Neuronal stem cell (in vitro differentiated cells): ENCODE measurements around the gene RPS6KA5.

Experiments
- DNase-seq: peaks from one replicate; pipeline ENCODE4 v3.0.0-alpha.2; 2013; ENCODE audit warnings: low spot score
- H2AFZ ChIP-seq: one replicate; pipeline ENCODE4 v1.6.1; 2013; ENCODE audit warnings: mild to moderate bottlenecking, low read length, inconsistent platforms
- H2AK5ac ChIP-seq: 2 replicates; pipeline ENCODE4 v1.6.1; 2013; ENCODE audit warnings: low read depth, mild to moderate bottlenecking, inconsistent platforms, low read length, moderate library complexity, mixed read lengths
- H2BK120ac ChIP-seq: 2 replicates; pipeline ENCODE4 v1.6.1; 2013; ENCODE audit warnings: low read depth, mild to moderate bottlenecking, inconsistent platforms, low read length, moderate library complexity, mixed read lengths
- H2BK12ac ChIP-seq: one replicate; pipeline ENCODE4 v1.6.1; 2013; ENCODE audit warnings: low read length, inconsistent platforms
- H2BK15ac ChIP-seq: 2 replicates; pipeline ENCODE4 v1.6.1; 2013; ENCODE audit warnings: mild to moderate bottlenecking, low read length, inconsistent platforms, mixed read lengths
- H2BK5ac ChIP-seq: one replicate; pipeline ENCODE4 v1.6.1; 2013; ENCODE audit warnings: inconsistent platforms, mild to moderate bottlenecking, low read length, moderate library complexity
- H3K14ac ChIP-seq: one replicate; pipeline ENCODE4 v1.6.1; 2013; ENCODE audit warnings: low read length, inconsistent platforms
- H3K18ac ChIP-seq: 2 replicates; pipeline ENCODE4 v1.6.1; 2013; ENCODE audit warnings: low read length, inconsistent platforms
- H3K23ac ChIP-seq: 2 replicates; pipeline ENCODE4 v1.6.1; 2013; ENCODE audit warnings: low read depth, mild to moderate bottlenecking, mixed read lengths, low read length, inconsistent platforms; ENCODE audit not compliant: poor library complexity
- H3K27ac ChIP-seq: replicated peaks from 3 replicates; pipeline ENCODE4 v1.5.1; 2013; ENCODE audit warnings: low read length, inconsistent platforms
- H3K27me3 ChIP-seq, 3 experiments: 2 replicates each; pipeline ENCODE4 v1.6.1; 2013; ENCODE audit warnings: low read length in 3 of 3, mild to moderate bottlenecking in 2 of 3, inconsistent platforms in 1 of 3, low read depth in 1 of 3, mixed read lengths in 1 of 3, moderate library complexity in 1 of 3; ENCODE audit not compliant: control insufficient read depth in 3 of 3, insufficient read depth in 3 of 3
- H3K36me3 ChIP-seq, 2 donors: replicated peaks in 1 of 2; 2 replicates each; pipeline ENCODE4 v1.6.1; 2013; ENCODE audit warnings: low read length in 2 of 2; ENCODE audit not compliant: control insufficient read depth in 2 of 2, insufficient read depth in 2 of 2
- H3K4ac ChIP-seq: 2 replicates; pipeline ENCODE4 v1.6.1; 2013; ENCODE audit warnings: inconsistent platforms, mild to moderate bottlenecking, low read length, moderate library complexity
- H3K4me1 ChIP-seq, 2 donors: 1 replicate in 1 of 2; 2 replicates in 1 of 2; pipeline ENCODE4 v1.6.1; 2013; ENCODE audit warnings: low read length in 2 of 2, low read depth in 1 of 2; ENCODE audit not compliant: control insufficient read depth in 2 of 2, insufficient read depth in 1 of 2
- H3K4me2 ChIP-seq: one replicate; pipeline ENCODE4 v1.6.1; 2013; ENCODE audit warnings: mild to moderate bottlenecking, low read length, inconsistent platforms; ENCODE audit not compliant: insufficient read depth, poor library complexity, severe bottlenecking
- H3K4me3 ChIP-seq, 2 donors: 2 replicates each; pipeline ENCODE4 v1.5.1; 2013; ENCODE audit warnings: low read length in 2 of 2, mild to moderate bottlenecking in 2 of 2, inconsistent platforms in 1 of 2, moderate library complexity in 1 of 2
- H3K79me1 ChIP-seq: one replicate; pipeline ENCODE4 v1.6.1; 2013; ENCODE audit warnings: low read depth, mild to moderate bottlenecking, inconsistent platforms, low read length, moderate library complexity
- H3K9ac ChIP-seq: one replicate; pipeline ENCODE4 v1.6.1; 2013; ENCODE audit warnings: mild to moderate bottlenecking, low read depth, low read length, inconsistent platforms; ENCODE audit not compliant: poor library complexity
- H3K9me3 ChIP-seq, 2 donors: replicated peaks in 1 of 2; 2 replicates each; pipeline versions ENCODE3 to v1.6.1; 2013; ENCODE audit warnings: low read length in 2 of 2, mild to moderate bottlenecking in 2 of 2, inconsistent platforms in 1 of 2, low read depth in 1 of 2, mixed read lengths in 1 of 2, moderate library complexity in 1 of 2; ENCODE audit not compliant: control insufficient read depth in 2 of 2, insufficient read depth in 1 of 2
- H4K8ac ChIP-seq: one replicate; pipeline ENCODE4 v1.6.1; 2013; ENCODE audit warnings: low read depth, mild to moderate bottlenecking, inconsistent platforms, low read length, moderate library complexity
- H4K91ac ChIP-seq: one replicate; pipeline ENCODE4 v1.6.1; 2013; ENCODE audit warnings: low read length, low read depth, mild to moderate bottlenecking, inconsistent platforms; ENCODE audit not compliant: poor library complexity
- WGBS, 2 donors: extraction: QIAGEN DNeasy Blood & Tissue Kit; methylation state at CpG; one replicate each; pipeline ENCODE4 v1.1.7; 2013; ENCODE audit warnings: missing lambda C conversion rate in 2 of 2, mixed read lengths in 1 of 2; ENCODE audit not compliant: insufficient read length in 2 of 2, insufficient replicate concordance in 1 of 2; ENCODE audit errors: extremely low coverage in 2 of 2; 5-methylcytosine and 5-hydroxymethylcytosine counted together

RPS6KA5 gene

DNA sequence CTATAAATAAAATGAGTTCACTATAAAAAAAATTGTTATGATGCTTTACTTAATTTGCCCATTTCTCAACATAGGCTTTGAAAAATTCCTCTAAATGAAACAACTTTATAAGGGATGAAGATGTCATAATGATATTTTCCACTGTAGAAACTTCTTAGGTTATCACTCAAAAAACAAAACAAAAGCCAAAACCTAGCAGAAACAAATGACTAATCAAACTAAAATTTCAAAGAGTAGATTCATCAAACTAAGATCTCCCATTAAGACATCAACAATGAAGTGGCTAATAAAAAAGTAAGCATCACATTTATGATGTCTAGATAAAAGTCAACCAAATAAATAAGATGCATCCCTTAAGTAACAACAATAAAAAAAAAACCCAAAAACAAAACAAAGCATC is 207.3 kb downstream of the RPS6KA5 start:
- Histone ChIP-seq H3K36me3 (no peaks in the 10 kb centered on the region), H3K79me1 (no peaks in the 10 kb centered on the region), H2AFZ (no peak overlapping the region), H3K4me3 (no peak overlapping the region), H4K91ac (no peak overlapping the region), H2BK12ac (no peak overlapping the region), H3K9ac (no peak overlapping the region), H3K9me3 (no peaks in the 10 kb centered on the region), H3K27ac (no peak overlapping the region), H3K18ac (no peak overlapping the region), H2BK15ac (no peak overlapping the region), H2BK120ac (no peak overlapping the region), H3K23ac (no peak overlapping the region), H3K4me1 (peaks cover 2 to 4% of the 10 kb centered on the region in 2 donors), H3K27me3 (no peaks in the 10 kb centered on the region), H3K4me2 (no peak overlapping the region), H4K8ac (no peak overlapping the region), H3K14ac (no peak overlapping the region), H3K4ac (no peak overlapping the region), H2BK5ac (no peak overlapping the region), H2AK5ac (no peak overlapping the region)
- DNase-seq: no peak

DNA sequence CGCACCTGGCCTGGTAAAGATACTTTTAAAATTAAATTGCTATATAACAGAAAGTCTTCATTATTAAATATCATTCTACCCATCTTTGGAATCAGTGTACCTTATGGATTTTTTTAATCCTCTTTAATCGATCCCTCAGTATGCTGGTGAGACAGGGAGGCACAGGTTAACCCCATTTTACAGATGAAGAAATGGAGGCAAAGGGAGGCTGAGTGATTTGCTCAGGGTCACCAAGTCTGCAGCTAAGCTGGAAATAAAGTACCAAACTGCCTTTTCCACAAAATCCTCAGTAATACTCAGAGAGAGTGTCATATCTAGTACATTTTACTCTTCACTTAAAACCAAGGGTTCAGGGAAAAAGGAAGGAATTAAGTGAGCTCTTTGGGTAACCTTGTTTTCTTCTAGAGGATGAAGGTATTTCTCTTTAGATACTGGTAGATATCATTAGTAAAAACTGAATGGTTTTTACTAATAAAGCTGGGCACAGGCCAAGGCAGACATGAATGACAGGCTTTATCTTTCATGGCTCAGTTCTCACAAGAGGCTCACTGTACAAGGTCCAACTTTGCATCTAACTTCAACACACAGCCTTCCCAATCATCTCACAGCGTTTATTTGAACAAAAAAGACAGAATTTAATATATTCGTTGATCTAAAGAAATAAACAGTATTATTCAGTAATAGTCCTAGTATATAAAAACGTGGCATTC is 209.0 kb downstream of the RPS6KA5 start:
- Histone ChIP-seq H2BK15ac (no peak overlapping the region), H3K27me3 (no peaks in the 10 kb centered on the region), H3K9ac (no peak overlapping the region), H4K8ac (no peak overlapping the region), H2BK12ac (no peak overlapping the region), H3K14ac (no peak overlapping the region), H3K4me3 (no peak overlapping the region), H3K27ac (no peak overlapping the region), H4K91ac (no peak overlapping the region), H3K79me1 (no peaks in the 10 kb centered on the region), H3K23ac (no peak overlapping the region), H2AFZ (no peak overlapping the region), H2BK120ac (no peak overlapping the region), H3K4ac (no peak overlapping the region), H3K9me3 (no peaks in the 10 kb centered on the region), H3K4me2 (no peak overlapping the region), H3K36me3 (no peaks in the 10 kb centered on the region), H2BK5ac (no peak overlapping the region), H2AK5ac (no peak overlapping the region), H3K18ac (no peak overlapping the region), H3K4me1 (peaks cover 2 to 4% of the 10 kb centered on the region in 2 donors)
- no CpG with 5 or more reads among the region's 5 CpGs for WGBS, 2 donors
- no peak for DNase-seq

DNA sequence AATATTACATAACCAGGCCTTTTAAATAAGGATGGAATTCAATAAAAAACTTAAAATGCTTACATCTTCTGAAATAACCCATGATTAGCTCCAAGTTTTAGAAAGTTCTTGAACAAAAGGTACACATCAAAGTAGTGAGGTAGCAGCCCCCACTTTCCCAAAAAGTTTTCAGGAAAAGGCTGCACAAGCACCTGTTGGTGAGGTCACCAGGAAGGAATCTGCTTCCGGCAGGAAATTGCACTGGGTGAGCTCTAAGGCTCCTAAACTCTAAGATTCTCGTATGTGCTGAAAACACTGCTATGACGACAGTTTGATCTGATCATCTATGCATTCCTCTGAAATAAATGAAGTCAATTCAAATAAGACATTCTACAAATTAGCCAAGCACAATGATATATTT is 210.0 kb downstream of the RPS6KA5 start:
- Histone ChIP-seq H3K4ac (no peak overlapping the region), H2BK15ac (no peak overlapping the region), H3K9ac (no peak overlapping the region), H4K91ac (no peak overlapping the region), H3K36me3 (no peaks in the 10 kb centered on the region), H3K4me1 (peaks cover 2 to 4% of the 10 kb centered on the region in 2 donors), H3K23ac (no peak overlapping the region), H3K4me3 (no peak overlapping the region), H2BK5ac (no peak overlapping the region), H4K8ac (no peak overlapping the region), H3K27me3 (no peaks in the 10 kb centered on the region), H3K18ac (no peak overlapping the region), H3K4me2 (no peak overlapping the region), H2BK120ac (no peak overlapping the region), H2AFZ (no peak overlapping the region), H3K79me1 (no peaks in the 10 kb centered on the region), H2BK12ac (no peak overlapping the region), H3K27ac (no peak overlapping the region), H3K9me3 (no peaks in the 10 kb centered on the region), H2AK5ac (no peak overlapping the region), H3K14ac (no peak overlapping the region)
- DNase-seq: no peak
- no CpG with 5 or more reads among the region's 3 CpGs for WGBS, 2 donors

DNA sequence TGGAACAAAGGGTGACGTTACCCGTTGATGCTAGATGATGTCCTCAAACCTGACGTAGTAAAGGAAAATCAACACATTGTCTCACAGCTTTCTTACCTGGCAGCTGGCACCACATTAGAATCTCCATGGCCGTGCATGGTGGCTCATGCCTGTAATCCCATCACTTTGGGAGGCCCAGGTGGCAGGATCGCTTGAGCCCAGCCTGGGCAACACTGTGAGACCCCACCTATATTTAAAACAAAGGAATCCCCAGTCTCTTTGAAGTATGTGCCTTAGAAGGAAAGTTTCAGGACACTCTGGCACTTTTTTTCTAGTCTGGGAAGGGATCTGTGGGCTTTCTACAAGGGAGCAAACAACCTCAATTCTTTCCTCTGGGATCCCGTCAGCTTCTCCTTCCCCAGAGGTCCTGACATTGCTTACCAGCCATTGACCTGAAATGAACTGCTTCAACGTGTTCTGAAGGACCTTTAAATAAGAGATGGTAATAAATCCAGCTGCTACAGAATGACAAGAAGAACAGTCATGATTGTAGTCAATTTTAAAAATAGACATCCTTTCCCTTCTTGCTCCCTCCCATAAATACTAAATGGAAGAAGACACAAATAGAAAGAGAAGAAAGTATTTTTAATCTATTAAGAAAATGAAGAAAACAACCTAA is 210.5 kb downstream of the RPS6KA5 start:
- Histone ChIP-seq H3K4ac (no peak overlapping the region), H2BK12ac (no peak overlapping the region), H3K27me3 (no peaks in the 10 kb centered on the region), H3K36me3 (no peaks in the 10 kb centered on the region), H3K9me3 (no peaks in the 10 kb centered on the region), H2AK5ac (no peak overlapping the region), H4K8ac (no peak overlapping the region), H3K9ac (no peak overlapping the region), H3K4me1 (peaks cover 2 to 4% of the 10 kb centered on the region in 2 donors), H2AFZ (no peak overlapping the region), H2BK15ac (no peak overlapping the region), H3K79me1 (no peaks in the 10 kb centered on the region), H3K18ac (no peak overlapping the region), H3K4me3 (no peak overlapping the region), H2BK120ac (no peak overlapping the region), H2BK5ac (no peak overlapping the region), H3K14ac (no peak overlapping the region), H4K91ac (no peak overlapping the region), H3K23ac (no peak overlapping the region), H3K27ac (no peak overlapping the region), H3K4me2 (no peak overlapping the region)
- no CpG with 5 or more reads among the region's 7 CpGs for WGBS, 2 donors
- no peak for DNase-seq
